ENCODE measurements around the gene PPIF.

PPIF gene

GRCh38 chr10:79347226-79347893 lies at the start of gene PPIF:
Gene PPIF, plus strand, starts transcription at chr10:79347469. Its CDS starts 80 bp downstream, at chr10:79347549.
- peak; percentile 85 for DNase-seq (ENCODE audit: low spot score)

DNA sequence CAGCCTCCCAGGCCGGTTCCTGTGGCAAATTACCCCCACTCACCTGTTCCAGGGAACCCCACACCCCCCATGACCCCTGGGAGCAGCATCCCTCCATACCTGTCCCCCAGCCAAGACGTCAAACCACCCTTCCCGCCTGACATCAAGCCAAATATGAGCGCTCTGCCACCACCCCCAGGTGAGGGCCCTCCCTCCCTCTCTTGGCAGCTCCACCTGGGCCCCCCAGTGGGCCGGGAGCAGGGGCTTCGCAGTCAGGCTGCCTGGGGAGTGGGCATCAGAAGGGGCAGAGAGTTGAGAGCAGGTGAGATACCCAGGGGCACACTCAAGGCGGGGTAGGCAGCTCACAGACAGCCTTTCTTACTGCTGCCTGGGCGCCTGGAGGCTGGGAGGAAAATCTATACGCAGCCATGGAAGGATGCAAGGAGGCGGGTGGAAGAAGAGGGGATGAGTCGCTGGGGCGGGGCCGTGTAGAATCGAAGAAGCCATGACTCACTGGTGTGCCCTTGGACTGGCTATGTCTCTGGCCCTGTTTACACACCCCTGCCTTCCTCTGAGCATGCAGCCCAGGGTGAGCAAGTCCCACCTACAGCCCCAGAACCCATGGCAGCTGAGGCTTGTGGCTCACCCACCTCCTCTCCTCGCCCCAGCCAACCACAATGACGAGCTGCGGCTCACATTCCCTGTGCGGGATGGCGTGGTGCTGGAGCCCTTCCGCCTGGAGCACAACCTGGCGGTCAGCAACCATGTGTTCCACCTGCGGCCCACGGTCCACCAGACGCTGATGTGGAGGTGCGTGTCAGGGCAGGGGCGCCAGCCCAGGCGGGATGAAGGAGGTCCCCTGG lies 48.6 kb upstream of the PPIF start:
- DNase-seq (ENCODE audit: low spot score) = no peak

- no peak for DNase-seq (ENCODE audit: low spot score)
These were observed 47.6 kb upstream of the PPIF start for GRCh38 chr10:79299397-79300241.

- DNase-seq (ENCODE audit: low spot score) = no peak
These were observed 46.6 kb upstream of the PPIF start for GRCh38 chr10:79300711-79301110.

DNA sequence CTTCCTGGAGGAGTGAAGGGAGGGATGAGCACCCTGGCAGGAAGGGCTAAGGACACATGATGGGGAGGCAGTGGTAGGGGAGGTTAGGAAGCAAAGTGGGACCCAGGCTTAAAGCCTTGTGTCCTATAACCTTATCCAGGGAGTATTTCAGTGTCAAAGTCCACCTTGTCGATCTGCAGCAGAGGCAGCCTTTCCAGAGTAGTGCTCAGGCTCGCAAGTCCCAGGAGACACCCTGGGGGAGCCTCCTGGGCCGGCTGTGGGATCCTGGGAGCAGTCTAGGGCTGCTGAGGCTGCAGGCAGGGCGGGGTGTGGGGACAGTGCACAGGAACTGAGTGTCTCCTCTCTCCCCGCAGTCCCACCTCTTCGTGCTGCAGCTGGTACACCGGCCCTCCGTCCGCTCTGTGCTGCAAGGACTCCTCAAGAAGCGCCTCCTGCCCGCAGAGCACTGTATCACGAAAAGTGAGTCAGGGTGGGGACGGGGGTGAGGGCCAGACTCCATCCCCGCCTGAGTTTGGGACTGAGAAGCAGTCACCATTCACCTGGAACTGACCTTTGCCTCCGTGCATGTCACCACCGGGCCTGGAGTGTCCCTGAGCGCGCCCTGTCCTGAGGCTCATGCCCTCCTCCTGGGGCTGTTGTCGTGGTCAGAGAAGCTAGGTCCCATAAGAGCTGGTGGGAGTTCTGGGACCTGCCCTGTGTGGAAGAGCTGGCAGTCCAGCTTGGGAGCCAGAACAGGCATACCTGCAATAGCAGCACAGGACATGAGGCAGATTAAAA lies 45.3 kb upstream of the PPIF start:
- no peak for DNase-seq (ENCODE audit: low spot score)

DNA sequence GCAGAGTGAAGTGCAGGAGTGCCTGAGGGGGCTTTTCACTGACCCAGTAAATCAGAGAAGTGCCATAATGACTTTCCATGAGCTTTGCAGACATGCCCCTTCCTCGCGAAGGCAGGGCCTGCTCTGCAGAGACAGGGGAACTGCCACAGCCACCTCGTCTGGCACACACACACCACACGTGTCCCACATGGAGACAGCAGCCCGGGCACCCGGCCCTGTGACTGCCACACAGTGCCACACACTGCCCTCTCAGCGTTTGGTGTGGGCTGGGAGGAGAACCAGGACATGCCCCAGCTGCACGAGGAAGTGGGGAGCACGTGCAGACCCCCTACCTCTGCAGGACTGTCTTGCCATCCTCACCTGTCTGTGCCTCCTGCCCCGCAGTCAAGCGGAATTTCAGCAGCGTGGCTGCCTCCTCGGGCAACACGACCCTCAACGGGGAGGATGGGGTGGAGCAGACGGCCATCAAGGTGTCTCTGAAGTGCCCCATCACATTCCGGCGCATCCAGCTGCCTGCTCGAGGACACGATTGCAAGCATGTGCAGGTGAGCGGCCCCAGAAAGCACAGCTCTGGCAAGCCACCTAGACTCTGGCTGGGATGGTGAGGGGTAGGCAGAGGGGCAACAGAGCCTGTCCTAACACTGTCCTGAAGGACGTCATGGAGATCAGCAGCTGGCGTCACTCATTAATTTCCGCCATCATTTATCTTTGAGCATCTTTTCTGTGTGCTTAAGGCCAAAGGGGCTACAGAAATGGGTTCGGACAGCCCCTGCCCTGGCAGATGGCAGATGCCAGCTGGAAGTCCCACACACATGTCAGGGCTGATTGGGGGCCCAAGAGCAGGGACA lies 43.4 kb upstream of the PPIF start:
- no peak for DNase-seq (ENCODE audit: low spot score)

DNA sequence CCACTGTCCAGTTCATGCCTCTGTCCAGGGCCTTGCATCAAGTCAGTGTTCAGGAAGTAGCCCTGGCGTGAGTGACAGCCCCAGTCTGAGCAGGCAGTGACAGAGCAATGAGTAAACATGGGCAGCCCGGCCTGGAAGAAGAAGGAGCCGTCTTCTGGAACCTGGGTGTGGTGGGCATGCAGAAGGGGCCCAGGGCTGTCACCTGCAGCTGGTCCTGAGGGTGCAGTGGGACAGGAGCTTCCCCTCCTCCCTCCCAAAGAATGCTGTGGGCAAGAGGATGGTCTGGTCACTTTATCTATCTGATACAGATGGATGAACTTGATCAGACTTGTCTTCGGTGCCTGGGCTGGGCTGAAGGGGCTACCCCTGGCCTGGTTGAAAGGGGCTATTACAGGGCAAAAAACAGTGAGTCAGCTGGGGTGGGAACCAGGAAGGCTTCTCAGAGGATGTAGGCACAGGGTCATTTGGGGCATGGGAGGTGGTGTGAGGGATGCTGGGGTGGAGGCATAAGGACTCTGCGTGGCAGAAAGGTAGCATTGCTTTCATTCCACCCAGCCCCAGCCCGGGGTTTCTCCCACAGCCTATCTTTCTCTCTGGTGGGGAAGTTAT lies 42.7 kb upstream of the PPIF start:
- no peak for DNase-seq (ENCODE audit: low spot score)

GRCh38 chr10:79305515-79305914 lies 41.8 kb upstream of the PPIF start:
- DNase-seq (ENCODE audit: low spot score) = no peak

GRCh38 chr10:79305988-79306387 lies 41.3 kb upstream of the PPIF start:
- DNase-seq (ENCODE audit: low spot score) = no peak

DNA sequence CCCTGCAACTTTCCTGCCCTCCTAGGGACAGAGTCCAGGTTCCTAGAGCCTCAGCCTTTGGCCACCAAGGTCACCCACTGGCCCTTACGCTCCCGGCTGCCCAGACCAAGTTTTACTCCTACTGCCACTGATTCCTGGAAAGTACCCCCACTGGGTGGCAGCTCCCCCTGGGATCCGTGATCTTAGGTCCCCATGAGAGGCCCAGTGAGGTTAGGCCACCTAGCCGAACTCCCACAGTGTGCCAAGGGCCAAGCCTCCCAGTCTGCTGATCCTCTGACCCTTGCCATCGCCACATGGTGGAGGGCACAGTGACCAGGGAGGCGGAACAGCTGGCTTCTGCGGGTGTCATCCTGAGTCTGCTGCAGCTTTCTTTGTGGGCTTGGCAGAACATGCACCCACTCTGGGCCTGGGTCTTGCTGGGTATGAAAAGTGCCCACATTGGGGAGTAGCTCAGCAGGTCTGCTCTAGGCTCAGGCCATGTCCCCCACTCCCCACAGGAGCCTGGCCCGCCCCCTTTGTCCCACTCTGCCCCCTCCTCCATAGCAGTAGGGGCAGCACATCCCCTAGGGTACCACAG lies 40.5 kb upstream of the PPIF start:
- DNase-seq (ENCODE audit: low spot score) = no peak

GRCh38 chr10:79308016-79308415 lies 39.3 kb upstream of the PPIF start:
- DNase-seq (ENCODE audit: low spot score) = no peak

- DNase-seq (ENCODE audit: low spot score) = no peak
These were observed 38.2 kb upstream of the PPIF start for GRCh38 chr10:79308969-79309665.

DNA sequence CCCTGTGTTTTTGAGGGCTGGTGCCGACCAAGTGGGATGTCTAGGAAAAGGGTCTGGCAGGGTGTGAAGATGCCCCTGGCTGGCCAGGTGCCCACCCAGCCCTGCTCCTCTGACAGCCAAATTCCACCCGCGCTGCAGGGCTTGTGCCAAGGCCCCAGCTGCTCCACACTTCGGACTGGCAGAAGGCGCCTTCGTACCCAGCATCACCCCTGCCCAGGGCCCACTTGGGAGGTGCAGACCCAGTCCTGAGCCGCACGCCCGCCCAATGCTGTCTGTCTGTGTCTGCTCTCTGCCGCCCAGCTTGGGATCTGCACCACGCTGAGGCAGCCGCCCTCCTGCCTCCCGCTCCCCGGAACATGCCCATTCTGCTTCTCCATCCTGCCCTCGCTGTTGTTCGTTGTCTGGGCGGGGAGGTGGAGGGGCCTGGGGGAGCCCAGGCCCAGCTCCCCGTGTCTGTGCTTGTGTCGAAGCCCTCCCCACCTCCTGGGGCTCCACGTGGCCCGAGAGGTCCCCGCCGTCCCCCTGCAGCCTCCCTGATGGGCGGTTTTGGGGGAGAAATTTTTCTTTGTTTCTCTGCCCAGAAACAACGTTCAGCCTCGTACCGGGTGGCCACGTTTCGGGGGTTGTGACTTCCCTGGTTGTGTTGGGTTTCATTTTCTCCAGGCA lies 36.9 kb upstream of the PPIF start:
- no peak for DNase-seq (ENCODE audit: low spot score)

DNA sequence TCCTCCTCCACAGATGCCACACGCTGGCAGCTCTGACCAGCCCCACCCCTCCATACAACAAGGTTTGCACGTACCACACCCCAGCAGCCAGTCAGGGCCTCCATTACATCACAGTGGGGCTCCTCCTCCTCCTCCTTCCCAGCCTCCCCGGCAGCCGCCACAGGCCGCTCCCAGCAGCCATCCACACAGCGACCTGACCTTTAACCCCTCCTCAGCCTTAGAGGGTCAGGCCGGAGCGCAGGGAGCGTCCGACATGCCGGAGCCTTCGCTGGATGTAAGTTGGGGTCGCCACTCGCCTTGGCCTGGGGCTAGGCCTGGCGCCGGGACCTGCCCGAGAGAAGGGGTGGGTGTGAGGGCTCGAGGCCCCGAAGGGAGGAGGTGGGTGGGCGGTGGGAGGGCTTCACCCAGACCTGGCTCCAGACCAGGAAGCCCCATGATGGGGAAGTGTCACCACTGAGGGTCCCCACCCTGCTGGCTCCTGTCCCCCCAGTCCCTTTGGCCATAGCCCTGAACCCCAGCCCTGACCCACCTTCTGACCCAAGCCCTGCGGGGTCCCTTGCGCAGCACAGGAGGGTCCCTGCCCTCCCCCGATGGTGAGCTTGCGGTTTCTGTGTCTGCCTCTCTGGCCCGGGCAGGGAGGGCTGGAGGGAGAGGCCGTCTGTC lies 36.2 kb upstream of the PPIF start:
- DNase-seq (ENCODE audit: low spot score) = no peak

DNA sequence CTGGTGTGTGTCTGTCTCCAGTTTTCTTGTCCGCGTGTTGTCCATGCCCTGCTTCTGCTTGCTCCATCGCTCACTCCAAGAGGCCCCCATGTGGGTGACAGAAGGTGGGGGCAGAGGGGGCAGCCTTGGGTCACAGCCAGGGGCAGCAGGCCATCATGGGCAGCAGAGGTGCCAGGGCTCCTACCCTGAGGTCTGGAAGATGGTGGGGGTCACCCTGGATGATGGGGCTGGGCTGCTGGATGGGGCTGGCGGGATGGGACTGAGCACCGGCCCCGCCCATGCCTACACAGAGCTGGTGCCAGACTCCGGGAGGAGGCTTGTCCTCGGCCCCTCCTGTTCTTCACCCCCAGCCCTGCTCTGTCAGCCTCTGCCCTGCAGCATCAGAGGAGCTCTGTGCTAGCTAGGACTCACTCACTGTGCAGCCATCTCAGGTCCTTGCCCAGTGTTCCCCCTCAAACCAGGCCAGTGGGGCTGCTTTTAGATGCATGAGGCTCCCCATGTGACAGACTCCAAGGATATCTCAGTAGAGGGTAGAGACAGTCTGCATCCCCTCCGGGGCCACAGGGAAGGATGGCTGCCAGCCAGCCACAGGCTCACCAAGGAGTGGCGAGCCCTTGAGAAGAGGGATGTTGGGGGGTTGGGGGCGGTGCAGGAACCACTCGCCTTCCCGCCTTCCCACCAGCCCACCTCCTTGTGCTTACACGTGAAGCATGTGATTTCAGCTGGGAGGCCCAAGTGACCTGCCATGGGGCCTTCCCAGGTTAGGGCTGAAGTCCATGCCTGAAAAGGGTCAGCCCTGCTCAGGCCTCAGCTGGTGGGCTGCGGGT lies 35.5 kb upstream of the PPIF start:
- no peak for DNase-seq (ENCODE audit: low spot score)

GRCh38 chr10:79312601-79313187 lies 34.6 kb upstream of the PPIF start:
- no peak for DNase-seq (ENCODE audit: low spot score)

GRCh38 chr10:79313320-79313719 lies 33.9 kb upstream of the PPIF start:
- no peak for DNase-seq (ENCODE audit: low spot score)

Data from NAMALWA (cell line).